ENCODE measurements around the gene LPCAT1.
"Not testable (repeated sequence)": the region's sequence is repeated elsewhere in the genome, so short reads cannot be mapped to it uniquely, and the experiment has no call there.

Gene LPCAT1

GRCh38 chr5:1540166-1540565 is 16.4 kb upstream of the LPCAT1 start:
- no peak for DNase-seq

- not testable (repeated sequence) for DNase-seq
Observed at GRCh38 chr5:1539393-1540161, 15.8 kb upstream of the LPCAT1 start.

GRCh38 chr5:1538741-1539392 is 15.1 kb upstream of the LPCAT1 start:
- no peak for DNase-seq

- no peak for DNase-seq
Observed at GRCh38 chr5:1538276-1538675, 14.5 kb upstream of the LPCAT1 start.

GRCh38 chr5:1537603-1538154 is 13.9 kb upstream of the LPCAT1 start:
- DNase-seq = no peak

- no peak for DNase-seq
Observed at GRCh38 chr5:1536871-1537602, 13.3 kb upstream of the LPCAT1 start.

- no peak for DNase-seq
Observed at GRCh38 chr5:1536322-1536845, 12.6 kb upstream of the LPCAT1 start.

GRCh38 chr5:1535646-1536045 is 11.9 kb upstream of the LPCAT1 start:
- no peak for DNase-seq

- no peak for DNase-seq
Observed at GRCh38 chr5:1532384-1532783, 8.6 kb upstream of the LPCAT1 start.

- no peak for DNase-seq
Observed at GRCh38 chr5:1529498-1529897, 5.7 kb upstream of the LPCAT1 start.

- no peak for DNase-seq
Observed at GRCh38 chr5:1527533-1528205, 3.9 kb upstream of the LPCAT1 start.

- DNase-seq = no peak
Observed at GRCh38 chr5:1526681-1527131, 2.9 kb upstream of the LPCAT1 start.

GRCh38 chr5:1526190-1526631 is 2.5 kb upstream of the LPCAT1 start:
- no peak for DNase-seq

- no peak for DNase-seq
Observed at GRCh38 chr5:1525624-1526189, 1.9 kb upstream of the LPCAT1 start.

GRCh38 chr5:1524799-1525623 is 1.3 kb upstream of the LPCAT1 start:
- DNase-seq = no peak

GRCh38 chr5:1524481-1524798 is 680 bp upstream of the LPCAT1 start:
- DNase-seq = no peak

GRCh38 chr5:1523480-1523792 is 324 bp downstream of the LPCAT1 start:
- DNase-seq = no peak

- DNase-seq = no peak
Observed at GRCh38 chr5:1522601-1523479, 920 bp downstream of the LPCAT1 start.

GRCh38 chr5:1521671-1522600 is 1.8 kb downstream of the LPCAT1 start:
- no peak for DNase-seq
